Fibroblast of pulmonary artery (primary cell): ENCODE measurements around the gene NTNG1.

Experiments used
- DNase-seq: peaks from one replicate; pipeline ENCODE4 v3.0.0-alpha.2; 2010; ENCODE audit warnings: low read depth
- H3K4me3 ChIP-seq: replicated peaks from 2 replicates; pipeline ENCODE4 v1.5.1; 2011; ENCODE audit warnings: low read depth, mild to moderate bottlenecking, control low read depth, low read length, moderate library complexity
- CTCF ChIP-seq: IDR thresholded peaks from 2 replicates; pipeline ENCODE4 v1.5.1; 2011; ENCODE audit warnings: mild to moderate bottlenecking, control low read depth, low read length, inconsistent platforms; ENCODE audit errors: missing control alignments

The NTNG1 gene

GRCh38 chr1:107414550-107414949 is 273.7 kb downstream of the NTNG1 start:
- no peak for TF ChIP-seq CTCF
- no peak for DNase-seq
- H3K4me3 ChIP-seq, result no peak overlapping the region

- no peak for DNase-seq
- H3K4me3 ChIP-seq, result no peak overlapping the region
- TF ChIP-seq CTCF, result no peak
These were observed 274.4 kb downstream of the NTNG1 start for GRCh38 chr1:107415241-107415640.

GRCh38 chr1:107419003-107419402 is 278.2 kb downstream of the NTNG1 start:
- no peak for TF ChIP-seq CTCF
- DNase-seq, result no peak
- no peak overlapping the region for H3K4me3 ChIP-seq

GRCh38 chr1:107422901-107423300 is 282.1 kb downstream of the NTNG1 start:
- no peak overlapping the region for H3K4me3 ChIP-seq
- TF ChIP-seq CTCF, result no peak
- DNase-seq, result no peak

GRCh38 chr1:107430540-107431228 is 289.8 kb downstream of the NTNG1 start:
- no peak overlapping the region for H3K4me3 ChIP-seq
- peak; percentile 36 for DNase-seq
- peak; percentile 58 for TF ChIP-seq CTCF

- TF ChIP-seq CTCF, result no peak
- DNase-seq, result no peak
- no peak overlapping the region for H3K4me3 ChIP-seq
These were observed 291.3 kb downstream of the NTNG1 start for GRCh38 chr1:107432108-107432507.

- TF ChIP-seq CTCF, result no peak
- no peak for DNase-seq
- H3K4me3 ChIP-seq, result no peak overlapping the region
These were observed 292.2 kb downstream of the NTNG1 start for GRCh38 chr1:107433068-107433467.
